AG09319 (cell line): ENCODE data around the gene ALDH5A1.

Experiments used
- DNase-seq: peaks from one replicate; pipeline ENCODE4 v3.0.0-alpha.2; 2010; ENCODE audit warnings: low read depth; ENCODE audit errors: extremely low read depth
- TF ChIP-seq, protein P1 (sequence below): IDR thresholded peaks from 2 replicates; pipeline ENCODE4 v1.5.1; 2011; ENCODE audit warnings: low read depth, mild to moderate bottlenecking, inconsistent platforms, low read length, moderate library complexity

ALDH5A1 gene

DNA sequence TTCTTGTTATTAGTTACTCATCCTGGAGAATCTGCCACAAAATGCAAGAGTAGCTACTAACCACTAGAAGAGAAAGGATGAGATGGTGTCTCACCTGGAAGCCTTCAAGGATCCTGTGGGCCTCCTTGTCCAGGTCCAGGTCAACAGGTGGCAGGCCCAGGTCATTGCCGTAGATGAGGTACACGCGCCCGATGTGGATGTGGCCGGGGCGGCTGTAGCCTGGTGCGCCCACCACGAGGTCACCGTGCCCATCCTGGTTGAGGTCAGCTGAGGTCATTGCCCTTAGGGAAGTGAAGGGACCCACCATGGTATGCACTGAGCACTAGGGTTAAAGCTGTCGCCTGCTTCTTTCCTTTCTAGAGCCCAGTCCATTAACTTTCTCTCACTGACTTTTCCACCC, 40.8 kb upstream of the ALDH5A1 start:
- TF ChIP-seq, protein P1, sequence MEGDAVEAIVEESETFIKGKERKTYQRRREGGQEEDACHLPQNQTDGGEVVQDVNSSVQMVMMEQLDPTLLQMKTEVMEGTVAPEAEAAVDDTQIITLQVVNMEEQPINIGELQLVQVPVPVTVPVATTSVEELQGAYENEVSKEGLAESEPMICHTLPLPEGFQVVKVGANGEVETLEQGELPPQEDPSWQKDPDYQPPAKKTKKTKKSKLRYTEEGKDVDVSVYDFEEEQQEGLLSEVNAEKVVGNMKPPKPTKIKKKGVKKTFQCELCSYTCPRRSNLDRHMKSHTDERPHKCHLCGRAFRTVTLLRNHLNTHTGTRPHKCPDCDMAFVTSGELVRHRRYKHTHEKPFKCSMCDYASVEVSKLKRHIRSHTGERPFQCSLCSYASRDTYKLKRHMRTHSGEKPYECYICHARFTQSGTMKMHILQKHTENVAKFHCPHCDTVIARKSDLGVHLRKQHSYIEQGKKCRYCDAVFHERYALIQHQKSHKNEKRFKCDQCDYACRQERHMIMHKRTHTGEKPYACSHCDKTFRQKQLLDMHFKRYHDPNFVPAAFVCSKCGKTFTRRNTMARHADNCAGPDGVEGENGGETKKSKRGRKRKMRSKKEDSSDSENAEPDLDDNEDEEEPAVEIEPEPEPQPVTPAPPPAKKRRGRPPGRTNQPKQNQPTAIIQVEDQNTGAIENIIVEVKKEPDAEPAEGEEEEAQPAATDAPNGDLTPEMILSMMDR, result no peak
- DNase-seq, result no peak

DNA sequence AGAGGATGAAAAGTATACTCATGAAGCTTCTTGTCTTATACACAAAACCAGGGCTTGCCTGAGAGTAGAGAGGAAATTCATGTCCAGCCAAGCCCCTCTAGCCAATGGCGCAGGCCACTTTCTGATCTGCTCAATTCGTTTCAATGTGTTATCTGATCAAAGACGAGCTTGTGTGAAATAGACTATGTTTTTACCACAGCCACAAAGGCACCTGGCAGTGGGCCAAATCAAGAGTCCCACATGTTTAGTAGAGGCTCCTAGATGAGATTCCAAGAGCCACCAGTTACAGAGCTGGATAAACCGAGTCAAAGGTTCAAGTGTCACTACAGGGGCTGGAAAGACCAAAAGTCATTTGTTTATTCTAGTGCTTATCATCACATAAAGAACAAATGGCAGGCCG, 40.3 kb upstream of the ALDH5A1 start:
- TF ChIP-seq, protein P1, result no peak

GRCh38 chr6:24455061-24455460, 39.7 kb upstream of the ALDH5A1 start:
- no peak for DNase-seq
- TF ChIP-seq, protein P1, result no peak

More for the DNA sequence above, 40.3 kb upstream of the ALDH5A1 start:
- DNase-seq, result no peak

GRCh38 chr6:24458134-24458533, 36.6 kb upstream of the ALDH5A1 start:
- DNase-seq, result no peak
- TF ChIP-seq, protein P1, result no peak

- DNase-seq, result no peak
- TF ChIP-seq, protein P1, result no peak
These were observed 35.8 kb upstream of the ALDH5A1 start for GRCh38 chr6:24458941-24459340.

- TF ChIP-seq, protein P1, result no peak
- no peak for DNase-seq
These were observed 33.8 kb upstream of the ALDH5A1 start for GRCh38 chr6:24460966-24461365.

DNA sequence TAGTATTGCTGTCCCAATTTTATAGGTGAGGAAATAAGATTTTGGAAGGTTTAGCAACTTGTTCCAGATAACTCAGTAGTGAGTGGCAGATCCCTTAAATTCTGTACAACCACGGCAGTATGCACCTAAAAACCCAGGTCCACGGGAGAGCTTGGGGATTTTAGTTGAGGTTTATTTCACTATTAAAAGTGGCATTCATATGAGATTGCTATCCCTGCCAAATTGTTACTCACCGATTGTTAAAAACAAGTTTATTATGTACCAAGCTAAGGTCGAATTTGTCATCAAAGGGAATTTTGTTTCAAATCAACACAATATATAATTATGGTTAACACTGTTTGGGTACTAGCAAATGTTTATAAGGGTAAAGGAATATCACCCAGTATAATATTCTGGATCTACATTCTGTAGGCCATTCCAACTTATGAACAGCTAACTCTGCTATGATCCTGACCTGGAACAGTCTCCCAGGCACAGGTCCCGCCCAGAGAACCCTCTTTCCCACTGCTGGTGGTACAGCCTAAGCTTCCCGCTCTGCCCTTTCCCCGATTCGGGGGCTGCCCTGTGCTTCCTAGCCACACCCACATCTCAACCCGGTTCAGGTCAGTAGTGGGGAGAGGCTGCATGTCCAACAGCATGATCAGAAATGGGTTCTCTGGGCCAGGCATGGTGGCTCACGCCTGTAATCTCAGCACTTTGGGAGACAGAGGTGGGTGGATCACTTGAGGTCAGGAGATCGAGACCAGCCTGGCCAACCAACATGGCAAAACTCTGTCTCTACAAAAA, 30.3 kb upstream of the ALDH5A1 start:
- DNase-seq, result no peak
- TF ChIP-seq, protein P1, result no peak
